Hepatocyte (in vitro differentiated cells): ENCODE results near the gene TGM4.

Experiments
- CTCF ChIP-seq: fragments of 200-600 bp; sonication (generic); IDR thresholded peaks from 2 replicates; pipeline ENCODE4 v1.5.1; 2016; ENCODE audit warnings: antibody characterized with exemption, mild to moderate bottlenecking; ENCODE audit not compliant: poor library complexity
- EZH2 ChIP-seq: fragments of 200-600 bp; sonication (generic); IDR thresholded peaks from 2 replicates; pipeline ENCODE4 v1.6.1; 2016; ENCODE audit warnings: antibody characterized with exemption, mild to moderate bottlenecking, borderline replicate concordance
- EZH2phosphoT487 ChIP-seq: fragments of 200-600 bp; sonication (generic); IDR thresholded peaks from one replicate; pipeline ENCODE4 v1.6.1; 2018; ENCODE audit warnings: antibody characterized with exemption, mild to moderate bottlenecking, low read depth, moderate library complexity; ENCODE audit not compliant: unreplicated experiment, severe bottlenecking

GRCh38 chr3:44955917-44956316 lies 81.5 kb downstream of the TGM4 start:
- TF ChIP-seq CTCF, result no peak
- TF ChIP-seq EZH2, result no peak
- TF ChIP-seq EZH2phosphoT487, result no peak
